HEK293 (cell line): Measurements from ENCODE around the gene MICALL1.

Source experiments
- CTCF ChIA-PET: fragments of 350-600 bp; formaldehyde crosslinking; extraction: SDS; loops from one replicate; lab custom pipeline; 2021; ENCODE audit warnings: antibody characterized with exemption; lab: Yijun Ruan, JAX
- POLR2A ChIA-PET: fragments of 300-600 bp; formaldehyde crosslinking; extraction: SDS; loops from one replicate; lab custom pipeline; 2020; ENCODE audit warnings: antibody characterized with exemption, inconsistent platforms; lab: Yijun Ruan, JAX
- H3K27ac ChIP-seq: fragments of 200-500 bp; sonication (Bioruptor generic); 2 replicates; pipeline ENCODE4 v1.5.1; 2014; ENCODE audit warnings: low read depth, low read length, control low read depth, inconsistent platforms; ENCODE audit errors: extremely low read depth
- H3K36me3 ChIP-seq, 2 experiments: fragments of 200-500 bp in 1 of 2; sonication (Bioruptor generic) in 1 of 2; 1 replicate in 1 of 2; 2 replicates in 1 of 2; pipeline ENCODE4 v1.5.1; 2014 to 2017; ENCODE audit warnings: inconsistent platforms in 2 of 2, low read length in 2 of 2; ENCODE audit not compliant: control insufficient read depth in 2 of 2, insufficient read depth in 1 of 2
- H3K4me1 ChIP-seq: fragments of 200-500 bp; sonication (Bioruptor generic); 2 replicates; pipeline ENCODE4 v1.5.1; 2014; ENCODE audit warnings: mild to moderate bottlenecking, low read length, inconsistent platforms; ENCODE audit not compliant: control insufficient read depth, insufficient read depth
- H3K4me3 ChIP-seq: 2 replicates; pipeline ENCODE4 v1.5.1; 2011; ENCODE audit warnings: low read depth, mild to moderate bottlenecking, control low read depth, low read length, moderate library complexity
- H3K9me3 ChIP-seq: fragments of 200-500 bp; sonication (Bioruptor generic); 2 replicates; pipeline ENCODE4 v1.5.1; 2014; ENCODE audit warnings: low read depth, low read length, inconsistent platforms; ENCODE audit not compliant: control insufficient read depth, insufficient read depth
- GLI4 ChIP-seq: fragments of 450-650 bp; formaldehyde crosslinking; IDR thresholded peaks from 2 replicates; pipeline ENCODE4 v1.5.1; 2016; ENCODE audit warnings: missing biosample characterization, missing genetic modification characterization
- PRDM10 ChIP-seq: fragments of 450-650 bp; formaldehyde crosslinking; IDR thresholded peaks from 2 replicates; pipeline ENCODE4 v1.5.1; 2016; ENCODE audit warnings: missing biosample characterization, missing genetic modification characterization
- ZBTB17 ChIP-seq: fragments of 450-650 bp; formaldehyde crosslinking; IDR thresholded peaks from 2 replicates; pipeline ENCODE4 v1.5.1; 2016; ENCODE audit warnings: missing biosample characterization, missing genetic modification characterization
- ZFP3 ChIP-seq: fragments of 450-650 bp; formaldehyde crosslinking; IDR thresholded peaks from 2 replicates; pipeline ENCODE4 v1.5.1; 2016; ENCODE audit warnings: low read depth, missing biosample characterization, missing genetic modification characterization
- ZIC2 ChIP-seq: fragments of 450-650 bp; formaldehyde crosslinking; IDR thresholded peaks from 2 replicates; pipeline ENCODE4 v1.5.1; 2016; ENCODE audit warnings: missing biosample characterization, missing genetic modification characterization
- ZNF133 ChIP-seq: fragments of 450-650 bp; formaldehyde crosslinking; IDR thresholded peaks from 2 replicates; pipeline ENCODE4 v1.5.1; 2016; ENCODE audit warnings: missing biosample characterization, missing genetic modification characterization
- ZNF2 ChIP-seq: fragments of 450-650 bp; formaldehyde crosslinking; IDR thresholded peaks from 2 replicates; pipeline ENCODE4 v1.5.1; 2016; ENCODE audit warnings: missing biosample characterization, missing genetic modification characterization
- ZNF248 ChIP-seq: fragments of 450-650 bp; formaldehyde crosslinking; IDR thresholded peaks from 2 replicates; pipeline ENCODE4 v1.5.1; 2017; ENCODE audit warnings: missing biosample characterization, missing genetic modification characterization
- ZNF366 ChIP-seq: fragments of 450-650 bp; formaldehyde crosslinking; conservative IDR thresholded peaks from 2 replicates; pipeline ENCODE4 v1.5.1; 2016; ENCODE audit warnings: missing biosample characterization, missing genetic modification characterization
- ZNF398 ChIP-seq: fragments of 450-650 bp; formaldehyde crosslinking; IDR thresholded peaks from 2 replicates; pipeline ENCODE4 v1.5.1; 2017; ENCODE audit warnings: missing biosample characterization, missing genetic modification characterization
- ZNF529 ChIP-seq: fragments of 450-650 bp; formaldehyde crosslinking; IDR thresholded peaks from 2 replicates; pipeline ENCODE4 v1.5.1; 2017; ENCODE audit warnings: missing genetic modification characterization, missing biosample characterization; ENCODE audit not compliant: insufficient replicate concordance
- ZNF621 ChIP-seq: fragments of 450-650 bp; formaldehyde crosslinking; IDR thresholded peaks from 2 replicates; pipeline ENCODE4 v1.5.1; 2017; ENCODE audit warnings: missing biosample characterization, missing genetic modification characterization
- ZNF664 ChIP-seq: fragments of 450-650 bp; formaldehyde crosslinking; IDR thresholded peaks from 2 replicates; pipeline ENCODE4 v1.5.1; 2016; ENCODE audit warnings: missing biosample characterization, missing genetic modification characterization
- ZNF701 ChIP-seq: fragments of 450-650 bp; formaldehyde crosslinking; IDR thresholded peaks from 2 replicates; pipeline ENCODE4 v1.5.1; 2016; ENCODE audit warnings: missing biosample characterization, missing genetic modification characterization

The MICALL1 gene

DNA sequence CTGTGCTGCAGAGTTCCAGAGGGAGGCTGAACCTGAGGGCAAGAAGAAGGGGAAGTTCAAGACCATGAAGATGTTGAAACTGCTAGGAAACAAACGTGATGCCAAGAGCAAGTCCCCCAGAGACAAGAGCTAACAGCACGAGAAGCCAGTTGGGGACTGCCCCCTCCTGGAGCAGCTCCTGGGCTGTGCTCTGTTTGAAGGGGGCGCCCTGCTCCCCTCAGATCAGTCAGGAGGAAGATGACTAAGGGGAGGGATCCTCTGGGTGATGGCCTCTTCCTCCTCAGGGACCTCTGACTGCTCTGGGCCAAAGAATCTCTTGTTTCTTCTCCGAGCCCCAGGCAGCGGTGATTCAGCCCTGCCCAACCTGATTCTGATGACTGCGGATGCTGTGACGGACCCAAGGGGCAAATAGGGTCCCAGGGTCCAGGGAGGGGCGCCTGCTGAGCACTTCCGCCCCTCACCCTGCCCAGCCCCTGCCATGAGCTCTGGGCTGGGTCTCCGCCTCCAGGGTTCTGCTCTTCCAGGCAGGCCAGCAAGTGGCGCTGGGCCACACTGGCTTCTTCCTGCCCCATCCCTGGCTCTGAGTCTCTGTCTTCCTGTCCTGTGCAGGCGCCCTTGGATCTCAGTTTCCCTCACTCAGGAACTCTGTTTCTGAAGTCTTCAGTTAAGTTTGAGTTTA lies 34.7 kb downstream of the MICALL1 start:
- ChIA-PET CTCF (interaction anchor here (0.5 to 1.0 kb wide), 2 partner anchors 9 to 12 kb away, joined by 3 read pairs; partner anchors contain the start of genes C22orf23 and POLR2F), POLR2A (interaction anchor here (1.4 kb wide), 1 partner anchor 34 kb away, joined by 5 read pairs; the partner anchor contains the start of gene MICALL1)
- Histone ChIP-seq H3K4me3 (no peak overlapping the region), H3K4me1 (peaks cover 10% of the 10 kb centered on the region), H3K27ac (no peak overlapping the region), H3K36me3 (peaks cover 21 to 61% of the 10 kb centered on the region in 2 experiments), H3K9me3 (no peaks in the 10 kb centered on the region)
- 0 out of 2 replicates have a peak, but pooled peaks have one; percentile 23 for TF ChIP-seq ZIC2 (tag by site-specific recombination)
- TF ChIP-seq PRDM10 (tag by site-specific recombination) = peak; percentile 82
- no peak for TF ChIP-seq GLI4

- ChIA-PET POLR2A (interaction anchor here (0.6 to 1.1 kb wide), 2 partner anchors 119 to 334 kb away, joined by 3 read pairs; partner anchors contain the start of gene GALR3), CTCF (interaction anchor here (1.1 kb wide), 1 partner anchor 8 kb away, joined by 5 read pairs; no protein-coding TSS in a partner anchor)
- H3K36me3 ChIP-seq = peaks cover 21 to 50% of the 10 kb centered on the region in 2 experiments
- no peak overlapping the region for H3K27ac ChIP-seq
- H3K4me3 ChIP-seq = no peak overlapping the region
- TF ChIP-seq ZNF621 (no peak), ZNF248 (no peak), ZNF398 (tag by site-specific recombination) (no peak), PRDM10 (tag by site-specific recombination) (no peak), ZFP3 (tag by site-specific recombination) (no peak), ZNF2 (no peak), ZNF366 (tag by site-specific recombination) (no peak), ZNF664 (tag by site-specific recombination) (no peak), ZNF701 (tag by site-specific recombination) (no peak), ZBTB17 (tag by site-specific recombination) (no peak), ZNF529 (no peak), ZNF133 (tag by site-specific recombination) (no peak)
- H3K9me3 ChIP-seq = no peaks in the 10 kb centered on the region
- peaks cover 10% of the 10 kb centered on the region for H3K4me1 ChIP-seq
Measured at GRCh38 chr22:37942133-37942532, 36.0 kb downstream of the MICALL1 start.
